ENCODE measurements around the gene TEX14.
"Not testable (repeated sequence)": the region's sequence is repeated elsewhere in the genome, so short reads cannot be mapped to it uniquely, and the experiment has no call there.

DNA sequence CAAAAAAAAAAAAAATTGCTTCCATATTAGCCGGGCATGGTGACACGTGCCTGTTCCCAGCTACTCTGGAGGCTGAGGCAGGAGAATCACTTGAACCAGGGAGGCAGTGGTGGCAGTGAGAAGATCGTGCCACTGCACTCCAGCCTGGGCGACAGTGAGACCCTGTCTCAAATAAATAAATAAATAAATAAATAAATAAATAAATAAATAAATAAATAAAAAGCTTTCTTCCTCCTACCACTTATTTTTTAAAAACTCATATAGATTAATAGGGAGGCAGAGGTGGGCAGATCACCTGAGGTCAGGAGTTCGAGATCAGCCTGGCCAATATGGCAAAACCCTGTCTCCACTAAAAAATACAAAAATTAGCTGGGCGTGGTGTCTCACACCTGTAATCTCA lies 7.4 kb downstream of the TEX14 start:
- TF ChIP-seq CTCF, POLR2A (IDR thresholded peaks at IDR 0.05): not testable (repeated sequence)
